Measurements from ENCODE around the gene DAZL. TPM values are rescaled to one million over a fixed set of nuclear protein-coding genes. Genes with fewer than 3 reads are reported as not detected.

The DAZL gene
- total RNA-seq, 1 experiment from 2014 or later, result 3.9 TPM

DNA sequence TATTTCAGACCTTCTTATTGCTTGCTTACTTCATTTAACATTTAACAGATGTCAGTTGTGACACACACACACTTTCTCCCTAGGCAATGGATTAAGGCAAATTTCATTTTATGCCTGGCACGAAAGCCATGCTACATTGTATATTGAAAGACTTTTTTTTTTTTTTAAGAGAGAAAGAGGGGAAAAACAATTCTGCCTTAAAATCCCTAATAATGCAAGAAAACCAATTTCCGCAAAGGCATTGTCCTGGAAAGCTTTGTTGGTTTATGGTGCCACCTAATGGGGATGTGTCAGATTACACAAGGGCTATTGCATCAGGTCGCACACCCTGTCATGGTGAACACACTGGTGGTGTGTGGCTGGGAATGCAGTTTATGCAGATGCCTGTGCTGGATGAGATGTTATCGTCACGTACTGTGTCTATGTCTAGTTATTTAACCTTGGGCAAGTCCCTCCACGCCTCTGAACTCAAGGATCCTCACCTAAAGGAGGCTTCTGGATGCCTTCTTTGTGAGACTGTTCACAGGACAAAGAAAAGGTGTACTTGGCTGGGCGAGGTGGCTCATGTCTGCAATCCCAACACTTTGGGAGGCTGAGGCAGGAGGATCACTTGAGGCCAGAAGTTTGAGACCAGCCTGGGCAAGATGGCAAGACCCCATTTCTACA, 54.4 kb downstream of the DAZL start (continued):
- TF ChIP-seq ERG (CRISPR knock-in tag; IDR thresholded peaks at IDR 0.05) (no peak; the same call in 1 of the 2 replicates), ZNF121 (CRISPR knock-in tag; IDR thresholded peaks at IDR 0.05) (no peak)

- DNase-seq (ENCODE audit: low spot score) (no peak), ATAC-seq (peak; percentile 64)
- CTCF ChIA-PET, result interaction anchor here (0.5 to 3.2 kb wide), 7 partner anchors 14 to 572 kb away, joined by 3 to 28 read pairs (median 5); no protein-coding TSS in a partner anchor
- Mint-ChIP-seq H3K36me3 (no peaks in the 10 kb centered on the region), H3K9me3 (peaks cover 15% of the 10 kb centered on the region), H3K27me3 (ENCODE audit: low read depth) (peaks cover 3% of the 10 kb centered on the region; the same call in 1 of the 2 replicates), H3K4me1 (peaks cover 17% of the 10 kb centered on the region), H3K27ac (no peak overlapping the region), H3K4me3 (peak overlapping the region; percentile 49)
- POLR2A ChIA-PET, result interaction anchor here (0.5 to 1.2 kb wide), 3 partner anchors 260 to 334 kb away, joined by 3 read pairs; partner anchors contain the start of genes DPH3 and OXNAD1
- no peak for TF ChIP-seq TEAD1 (CRISPR knock-in tag; IDR thresholded peaks at IDR 0.05)
These were observed 54.9 kb downstream of the DAZL start for GRCh38 chr3:16550305-16550675.

- CTCF ChIA-PET, result no interaction called here
- Mint-ChIP-seq H3K4me1 (peaks cover 19% of the 10 kb centered on the region), H3K9me3 (peaks cover 5% of the 10 kb centered on the region), H3K36me3 (no peaks in the 10 kb centered on the region), H3K4me3 (no peak overlapping the region), H3K27me3 (ENCODE audit: low read depth) (peaks cover under 1% of the 10 kb centered on the region; the same call in 1 of the 2 replicates), H3K27ac (no peak overlapping the region)
- ATAC-seq (no peak), DNase-seq (ENCODE audit: low spot score) (no peak)
- TF ChIP-seq ZNF232 (CRISPR knock-in tag; IDR thresholded peaks at IDR 0.05) (no peak), ATF2 (CRISPR knock-in tag; IDR thresholded peaks at IDR 0.05; ENCODE audit: borderline replicate concordance, low read depth) (no peak), SOX15 (CRISPR knock-in tag; IDR thresholded peaks at IDR 0.05) (no peak), OVOL2 (CRISPR knock-in tag; IDR thresholded peaks at IDR 0.05; ENCODE audit: borderline replicate concordance) (no peak), FOXJ3 (CRISPR knock-in tag; IDR thresholded peaks at IDR 0.05; ENCODE audit: borderline replicate concordance) (no peak), MYBL2 (CRISPR knock-in tag; IDR thresholded peaks at IDR 0.05) (no peak), KAT7 (CRISPR knock-in tag; IDR thresholded peaks at IDR 0.05; ENCODE audit: borderline replicate concordance) (no peak), PRRX2 (CRISPR knock-in tag; IDR thresholded peaks at IDR 0.05) (no peak), ZNF671 (CRISPR knock-in tag; IDR thresholded peaks at IDR 0.05) (no peak), SP1 (CRISPR knock-in tag; conservative IDR thresholded peaks at IDR 0.05) (no peak), ZBTB43 (CRISPR knock-in tag; IDR thresholded peaks at IDR 0.05) (no peak), AFF4 (CRISPR knock-in tag; IDR thresholded peaks at IDR 0.05; ENCODE audit: borderline replicate concordance) (no peak), ZNF396 (CRISPR knock-in tag; IDR thresholded peaks at IDR 0.05; ENCODE audit: borderline replicate concordance) (no peak), CBFB (CRISPR knock-in tag; IDR thresholded peaks at IDR 0.05; ENCODE audit: low read depth) (no peak), ZNF138 (CRISPR knock-in tag; conservative IDR thresholded peaks at IDR 0.05) (no peak), CREB1 (CRISPR knock-in tag; IDR thresholded peaks at IDR 0.05) (no peak), HMGA2 (CRISPR knock-in tag; IDR thresholded peaks at IDR 0.05) (no peak)
- TF ChIP-seq, protein P1, sequence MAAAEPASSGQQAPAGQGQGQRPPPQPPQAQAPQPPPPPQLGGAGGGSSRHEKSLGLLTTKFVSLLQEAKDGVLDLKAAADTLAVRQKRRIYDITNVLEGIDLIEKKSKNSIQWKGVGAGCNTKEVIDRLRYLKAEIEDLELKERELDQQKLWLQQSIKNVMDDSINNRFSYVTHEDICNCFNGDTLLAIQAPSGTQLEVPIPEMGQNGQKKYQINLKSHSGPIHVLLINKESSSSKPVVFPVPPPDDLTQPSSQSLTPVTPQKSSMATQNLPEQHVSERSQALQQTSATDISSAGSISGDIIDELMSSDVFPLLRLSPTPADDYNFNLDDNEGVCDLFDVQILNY (CRISPR knock-in tag; IDR thresholded peaks at IDR 0.05), result no peak
- POLR2A ChIA-PET, result no interaction called here
These were observed 56.5 kb downstream of the DAZL start for GRCh38 chr3:16548721-16549120.
